Activated CD8-positive, alpha-beta T cell treated with anti-CD3 and anti-CD28 coated beads for 36 hours (primary cell): Measurements from ENCODE around the gene NOTCH3. TPM values are rescaled to one million over a fixed set of nuclear protein-coding genes. Genes with fewer than 3 reads are reported as not detected.
A peak's percentile ranks its signal among the peaks of the same experiment; 100 is the strongest.

Experiments used
- ATAC-seq: fragments of 200-7000 bp; cut with Tn5 transposase; one replicate; pipeline ENCODE4 v1.10.0; 2021; ENCODE audit warnings: mild to moderate bottlenecking, moderate library complexity
- CTCF ChIA-PET: fragments of 350-600 bp; sonication (Branson Sonifier 250); formaldehyde crosslinking; loops from one replicate; lab custom pipeline; 2021; ENCODE audit warnings: antibody characterized with exemption; lab: Charles Lee
- POLR2A ChIA-PET: fragments of 350-600 bp; sonication (Branson Sonifier 250); formaldehyde crosslinking; loops from one replicate; lab custom pipeline; 2021; ENCODE audit warnings: antibody characterized with exemption; lab: Charles Lee
- DNase-seq: peaks from one replicate; pipeline ENCODE4 v3.0.0-alpha.2; 2020
- H3K27ac Mint-ChIP-seq: one replicate; pipeline ENCODE4 v1.8.0; 2021; ENCODE audit warnings: mild to moderate bottlenecking, mixed read lengths
- H3K27me3 Mint-ChIP-seq: one replicate; pipeline ENCODE4 v1.8.0; 2021; ENCODE audit warnings: mixed read lengths
- H3K36me3 Mint-ChIP-seq: one replicate; pipeline ENCODE4 v1.8.0; 2021; ENCODE audit warnings: low read depth, mixed read lengths
- H3K4me1 Mint-ChIP-seq: one replicate; pipeline ENCODE4 v1.8.0; 2021; ENCODE audit warnings: low read depth, mixed read lengths
- H3K4me3 Mint-ChIP-seq: one replicate; pipeline ENCODE4 v1.8.0; 2021; ENCODE audit warnings: mild to moderate bottlenecking, moderate library complexity, mixed read lengths
- H3K9me3 Mint-ChIP-seq: one replicate; pipeline ENCODE4 v1.8.0; 2021; ENCODE audit warnings: mixed read lengths
- intact Hi-C: fragments of 100-400 bp; cut with micrococcal nuclease; formaldehyde crosslinking; loops from one replicate; pipeline ENCODE4 v1.10.0; 2022
- total RNA-seq, 2 experiments: library from RNA; stranded (reverse); gene quantifications; one replicate each; pipeline ENCODE4 v1.2.3, GENCODE V29; 2021
- TF ChIP-seq, protein P1 (sequence below): fragments of 200-600 bp; IDR thresholded peaks from one replicate; pipeline ENCODE4 v1.8.0; 2022; ENCODE audit warnings: antibody characterized with exemption, mild to moderate bottlenecking

Gene NOTCH3
- total RNA-seq, 2 experiments from 2014 or later, result 0.16 TPM; not detected in 1

DNA sequence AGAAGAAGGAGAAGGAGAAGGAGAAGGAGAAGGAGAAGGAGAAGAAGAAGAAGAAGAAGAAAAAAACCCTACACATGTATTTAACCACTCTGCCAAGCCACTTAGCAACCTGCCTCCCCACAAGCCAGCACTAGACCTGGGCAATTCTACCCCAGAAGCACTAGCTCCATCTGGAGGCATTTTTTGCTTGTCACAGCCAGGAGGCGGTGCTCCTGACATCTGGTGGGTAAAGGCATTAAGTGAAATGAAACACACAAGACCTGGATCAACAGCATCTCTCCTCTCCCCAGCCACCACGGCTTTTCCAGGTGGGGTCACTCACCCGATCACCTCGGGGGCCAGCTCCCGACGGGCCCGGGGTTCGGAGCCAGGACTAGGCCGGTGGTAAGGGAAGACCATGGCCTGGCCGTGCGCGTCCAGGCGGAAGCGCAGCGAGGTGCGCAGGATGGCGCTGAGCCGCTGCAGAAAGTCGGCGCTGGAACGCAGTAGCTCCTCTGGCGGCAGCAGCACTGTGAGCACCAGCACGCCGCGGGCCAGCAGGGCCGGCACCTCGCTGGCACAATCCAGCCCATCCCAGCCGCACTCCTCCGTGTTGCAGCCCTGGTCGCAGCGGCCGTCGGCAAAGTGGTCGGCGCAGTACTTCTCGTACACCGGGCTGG is 26.9 kb downstream of the NOTCH3 start:
- ATAC-seq, result no peak
- H3K27ac Mint-ChIP-seq, result no peak overlapping the region
- intact Hi-C loops, result no loop called here
- TF ChIP-seq, protein P1, sequence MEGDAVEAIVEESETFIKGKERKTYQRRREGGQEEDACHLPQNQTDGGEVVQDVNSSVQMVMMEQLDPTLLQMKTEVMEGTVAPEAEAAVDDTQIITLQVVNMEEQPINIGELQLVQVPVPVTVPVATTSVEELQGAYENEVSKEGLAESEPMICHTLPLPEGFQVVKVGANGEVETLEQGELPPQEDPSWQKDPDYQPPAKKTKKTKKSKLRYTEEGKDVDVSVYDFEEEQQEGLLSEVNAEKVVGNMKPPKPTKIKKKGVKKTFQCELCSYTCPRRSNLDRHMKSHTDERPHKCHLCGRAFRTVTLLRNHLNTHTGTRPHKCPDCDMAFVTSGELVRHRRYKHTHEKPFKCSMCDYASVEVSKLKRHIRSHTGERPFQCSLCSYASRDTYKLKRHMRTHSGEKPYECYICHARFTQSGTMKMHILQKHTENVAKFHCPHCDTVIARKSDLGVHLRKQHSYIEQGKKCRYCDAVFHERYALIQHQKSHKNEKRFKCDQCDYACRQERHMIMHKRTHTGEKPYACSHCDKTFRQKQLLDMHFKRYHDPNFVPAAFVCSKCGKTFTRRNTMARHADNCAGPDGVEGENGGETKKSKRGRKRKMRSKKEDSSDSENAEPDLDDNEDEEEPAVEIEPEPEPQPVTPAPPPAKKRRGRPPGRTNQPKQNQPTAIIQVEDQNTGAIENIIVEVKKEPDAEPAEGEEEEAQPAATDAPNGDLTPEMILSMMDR, result no peak
- H3K4me3 Mint-ChIP-seq, result no peak overlapping the region
- H3K27me3 Mint-ChIP-seq, result peaks cover 11% of the 10 kb centered on the region
- H3K36me3 Mint-ChIP-seq, result no peaks in the 10 kb centered on the region
- peaks cover 4% of the 10 kb centered on the region for H3K4me1 Mint-ChIP-seq
- H3K9me3 Mint-ChIP-seq, result no peaks in the 10 kb centered on the region
- DNase-seq, result peak; percentile 32
- POLR2A ChIA-PET, result interaction anchor here (0.6 kb wide), 1 partner anchor 1005 kb away, joined by 3 read pairs; no protein-coding TSS in a partner anchor
- CTCF ChIA-PET, result interaction anchor here (1.0 to 2.0 kb wide), 3 partner anchors 19 to 82 kb away, joined by 3 to 9 read pairs (median 6); no protein-coding TSS in a partner anchor

DNA sequence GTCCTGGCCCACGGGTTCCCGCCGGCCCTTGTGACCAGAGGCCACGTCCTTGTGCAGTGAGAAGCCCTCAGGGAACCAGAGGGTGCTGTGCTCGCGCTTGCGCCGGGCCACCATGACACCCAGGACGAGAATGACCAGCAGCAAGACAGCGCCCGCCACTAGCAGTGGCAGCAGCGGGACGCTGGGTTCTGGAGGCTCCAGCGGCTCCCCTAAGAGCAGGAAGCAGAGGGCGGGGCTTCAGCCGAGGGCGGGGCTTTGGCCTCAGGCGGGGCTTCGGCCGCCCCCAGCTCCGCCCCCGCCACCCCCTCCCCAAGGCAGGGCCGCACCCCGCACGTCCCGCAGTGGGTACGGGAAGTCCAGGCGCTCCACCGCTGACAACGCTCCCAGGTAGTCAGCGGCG is 30.4 kb downstream of the NOTCH3 start:
- ChIA-PET CTCF (no interaction called here), POLR2A (no interaction called here)
- no peaks in the 10 kb centered on the region for H3K36me3 Mint-ChIP-seq
- H3K4me1 Mint-ChIP-seq, result no peaks in the 10 kb centered on the region
- H3K4me3 Mint-ChIP-seq, result no peak overlapping the region
- H3K27ac Mint-ChIP-seq, result no peak overlapping the region
- intact Hi-C loops, result no loop called here
- no peaks in the 10 kb centered on the region for H3K27me3 Mint-ChIP-seq
- TF ChIP-seq, protein P1, result no peak
- peaks cover 11% of the 10 kb centered on the region for H3K9me3 Mint-ChIP-seq
- DNase-seq (no peak), ATAC-seq (no peak)

DNA sequence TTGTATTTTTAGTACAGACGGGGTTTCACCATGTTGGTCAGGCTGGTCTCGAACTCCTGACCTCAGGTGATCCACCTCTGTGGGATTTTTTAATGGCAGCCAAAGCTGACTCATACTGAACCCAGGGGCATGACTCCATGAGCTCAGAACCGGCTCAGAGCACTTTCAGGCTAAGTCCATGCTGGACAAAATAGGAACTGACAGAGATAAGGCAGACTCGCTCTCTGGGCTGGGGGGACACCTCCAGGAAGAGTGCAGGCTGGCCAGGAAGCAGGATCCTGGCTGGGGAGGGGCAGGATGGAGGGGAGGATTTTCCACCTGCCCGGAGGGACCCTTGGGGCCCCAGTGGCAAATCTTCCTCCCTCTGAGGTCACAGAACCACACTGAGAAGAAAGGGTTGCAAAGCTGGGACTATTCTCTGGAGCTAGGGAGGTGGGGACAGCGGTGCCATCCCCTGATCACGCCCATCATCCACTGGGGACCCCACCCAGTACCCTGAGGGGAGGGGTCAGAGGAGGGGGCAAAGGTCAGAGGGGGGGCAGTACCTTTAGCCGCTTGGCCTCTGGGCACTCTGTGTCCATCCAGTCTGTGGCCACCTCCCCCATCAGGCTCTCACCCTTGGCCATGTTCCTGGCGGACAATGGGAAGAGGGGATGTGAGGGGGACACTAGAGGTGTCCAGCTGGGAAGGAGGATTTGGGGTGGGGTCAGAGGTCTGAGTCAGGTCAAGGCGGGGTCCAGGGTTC is 31.1 kb downstream of the NOTCH3 start:
- TF ChIP-seq, protein P1, result no peak
- H3K36me3 Mint-ChIP-seq, result no peaks in the 10 kb centered on the region
- no peak overlapping the region for H3K27ac Mint-ChIP-seq
- H3K9me3 Mint-ChIP-seq, result peaks cover 17% of the 10 kb centered on the region
- POLR2A ChIA-PET, result no interaction called here
- DNase-seq, result no peak
- ATAC-seq, result no peak
- no peaks in the 10 kb centered on the region for H3K4me1 Mint-ChIP-seq
- intact Hi-C loops, result no loop called here
- H3K27me3 Mint-ChIP-seq, result no peaks in the 10 kb centered on the region
- H3K4me3 Mint-ChIP-seq, result no peak overlapping the region
- CTCF ChIA-PET, result interaction anchor here (1.4 kb wide), 1 partner anchor 78 kb away, joined by 5 read pairs; no protein-coding TSS in a partner anchor

DNA sequence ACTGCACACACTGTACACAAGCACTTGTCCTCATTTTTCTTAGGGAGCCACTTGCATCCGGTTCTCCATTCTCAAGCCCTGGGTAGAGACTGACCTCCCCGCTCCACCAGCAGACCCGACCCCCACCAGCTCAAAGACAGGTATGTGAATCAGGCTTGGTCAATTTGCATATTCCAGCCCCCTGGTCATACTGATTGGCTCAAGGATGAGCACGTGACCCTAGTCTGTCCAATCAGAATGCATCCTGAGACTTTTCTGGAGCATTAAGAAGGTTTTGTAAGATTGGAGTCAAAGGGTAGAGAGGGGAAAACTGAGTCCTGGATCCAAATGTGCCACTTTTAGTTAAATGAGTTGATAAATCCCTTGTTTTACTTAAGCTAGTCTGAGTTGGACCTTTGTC is 34.1 kb downstream of the NOTCH3 start:
- intact Hi-C loops, result no loop called here
- Mint-ChIP-seq H3K36me3 (no peaks in the 10 kb centered on the region), H3K27me3 (no peaks in the 10 kb centered on the region), H3K9me3 (peaks cover 17% of the 10 kb centered on the region), H3K4me3 (no peak overlapping the region), H3K27ac (no peak overlapping the region), H3K4me1 (no peaks in the 10 kb centered on the region)
- CTCF ChIA-PET, result interaction anchor here (1.6 kb wide), 1 partner anchor 11 kb away, joined by 6 read pairs; no protein-coding TSS in a partner anchor
- TF ChIP-seq, protein P1, result no peak
- ATAC-seq (no peak), DNase-seq (no peak)
- POLR2A ChIA-PET, result no interaction called here
